Activated naive CD4-positive, alpha-beta T cell treated with anti-CD3 and anti-CD28 coated beads, Interleukin-2, amount 50 U/mL, for 72 hours (primary cell): ENCODE data around the gene RASSF7. TPM values are rescaled to one million over a fixed set of nuclear protein-coding genes. Genes with fewer than 3 reads are reported as not detected.

ENCODE experiments used
- total RNA-seq, 2 donors: library from RNA; stranded (reverse); gene quantifications; one replicate each; pipeline ENCODE4 v1.2.3, GENCODE V29; 2022

RASSF7 gene
- total RNA-seq, 2 donors from 2014 or later: 13.3 to 17.5 TPM

Other genes with a start within 250 kb of the RASSF7 start
- gene IFITM1, start 246.9 kb upstream of the RASSF7 start, total RNA-seq: 100 to 1,000 TPM in 1 of 2 donors, 10 to 100 TPM in 1; 91.3 to 436 TPM
- 100 to 1,000 TPM in 1 of 2 donors, 10 to 100 TPM in 1; 51.8 to 139 TPM for gene IFITM3, start 240.1 kb upstream of the RASSF7 start, total RNA-seq
- gene B4GALNT4, start 191.5 kb upstream of the RASSF7 start, total RNA-seq: 10 to 100 TPM in 1 of 2 donors, 1 to 10 TPM in 1; 6.6 to 13.6 TPM
- under 1 TPM in 1 of 2 donors, not detected in 1; 0.12 TPM for gene PKP3, start 166.8 kb upstream of the RASSF7 start, total RNA-seq
- gene SIGIRR, start 146.0 kb upstream of the RASSF7 start, total RNA-seq: 10 to 100 TPM; 63.8 to 80.8 TPM
- gene ANO9, start 119.0 kb upstream of the RASSF7 start, total RNA-seq: 10 to 100 TPM; 61.2 to 69.3 TPM
- gene PTDSS2, start 110.7 kb upstream of the RASSF7 start, total RNA-seq: 10 to 100 TPM; 23.6 to 23.8 TPM
- gene RNH1, start 53.7 kb upstream of the RASSF7 start, total RNA-seq: 10 to 100 TPM; 90.9 to 98.0 TPM
- 10 to 100 TPM; 29.9 to 38.6 TPM for gene HRAS, start 25.4 kb upstream of the RASSF7 start, total RNA-seq
- gene LRRC56, start 23.4 kb upstream of the RASSF7 start, total RNA-seq: 1 to 10 TPM; 1.7 to 2.8 TPM
- gene LMNTD2, start 232 bp upstream of the RASSF7 start, total RNA-seq: 1 to 10 TPM; 5.1 to 5.8 TPM
- gene PHRF1, start 15.5 kb downstream of the RASSF7 start, total RNA-seq: 10 to 100 TPM; 37.3 to 47.1 TPM
- gene IRF7, start 55.0 kb downstream of the RASSF7 start, total RNA-seq: 100 to 1,000 TPM in 1 of 2 donors, 10 to 100 TPM in 1; 25.3 to 104 TPM
- not detected for gene CDHR5, start 64.0 kb downstream of the RASSF7 start, total RNA-seq
- not detected for gene SCT, start 66.2 kb downstream of the RASSF7 start, total RNA-seq
- 1 to 10 TPM in 1 of 2 donors, under 1 TPM in 1; 0.60 to 5.6 TPM for gene DRD4, start 76.3 kb downstream of the RASSF7 start, total RNA-seq
- 10 to 100 TPM; 50.9 to 63.5 TPM for gene DEAF1, start 134.3 kb downstream of the RASSF7 start, total RNA-seq
- gene TMEM80, start 134.8 kb downstream of the RASSF7 start, total RNA-seq: 10 to 100 TPM in 1 of 2 donors, 1 to 10 TPM in 1; 5.2 to 11.3 TPM
- 10 to 100 TPM in 1 of 2 donors, 1 to 10 TPM in 1; 2.4 to 34.1 TPM for gene EPS8L2, start 145.3 kb downstream of the RASSF7 start, total RNA-seq
- gene TALDO1, start 186.5 kb downstream of the RASSF7 start, total RNA-seq: 100 to 1,000 TPM; 226 to 328 TPM
- gene GATD1, start 216.5 kb downstream of the RASSF7 start, total RNA-seq: 10 to 100 TPM; 33.1 to 60.5 TPM
- gene CEND1, start 229.1 kb downstream of the RASSF7 start, total RNA-seq: 1 to 10 TPM in 1 of 2 donors, not detected in 1; 1.1 TPM
- 10 to 100 TPM; 22.6 to 34.6 TPM for gene SLC25A22, start 237.3 kb downstream of the RASSF7 start, total RNA-seq
- gene PIDD1, start 244.3 kb downstream of the RASSF7 start, total RNA-seq: 10 to 100 TPM; 32.8 to 59.2 TPM
- gene RPLP2, start 249.0 kb downstream of the RASSF7 start, total RNA-seq: 1,000 to 10,000 TPM; 3,020 to 3,653 TPM